Upper lobe of left lung (tissue), 4 donors: ENCODE results near the gene MAK.

ENCODE experiments used
- EP300 ChIP-seq, 4 donors: sonication (generic); formaldehyde crosslinking; IDR thresholded peaks; one replicate each; pipeline ENCODE4 v1.5.1; 2017; ENCODE audit warnings: antibody characterized with exemption in 4 of 4, control low read depth in 2 of 4
- TF ChIP-seq, protein P1 (sequence below), 6 experiments: fragments of 450-650 bp in 4 of 6; fragments of 200-600 bp in 2 of 6; sonication (generic) in 2 of 6; IDR thresholded peaks; one replicate each; pipeline ENCODE4 v1.5.1; 2016 to 2019; ENCODE audit warnings: antibody characterized with exemption in 6 of 6

- TF ChIP-seq, protein P1, sequence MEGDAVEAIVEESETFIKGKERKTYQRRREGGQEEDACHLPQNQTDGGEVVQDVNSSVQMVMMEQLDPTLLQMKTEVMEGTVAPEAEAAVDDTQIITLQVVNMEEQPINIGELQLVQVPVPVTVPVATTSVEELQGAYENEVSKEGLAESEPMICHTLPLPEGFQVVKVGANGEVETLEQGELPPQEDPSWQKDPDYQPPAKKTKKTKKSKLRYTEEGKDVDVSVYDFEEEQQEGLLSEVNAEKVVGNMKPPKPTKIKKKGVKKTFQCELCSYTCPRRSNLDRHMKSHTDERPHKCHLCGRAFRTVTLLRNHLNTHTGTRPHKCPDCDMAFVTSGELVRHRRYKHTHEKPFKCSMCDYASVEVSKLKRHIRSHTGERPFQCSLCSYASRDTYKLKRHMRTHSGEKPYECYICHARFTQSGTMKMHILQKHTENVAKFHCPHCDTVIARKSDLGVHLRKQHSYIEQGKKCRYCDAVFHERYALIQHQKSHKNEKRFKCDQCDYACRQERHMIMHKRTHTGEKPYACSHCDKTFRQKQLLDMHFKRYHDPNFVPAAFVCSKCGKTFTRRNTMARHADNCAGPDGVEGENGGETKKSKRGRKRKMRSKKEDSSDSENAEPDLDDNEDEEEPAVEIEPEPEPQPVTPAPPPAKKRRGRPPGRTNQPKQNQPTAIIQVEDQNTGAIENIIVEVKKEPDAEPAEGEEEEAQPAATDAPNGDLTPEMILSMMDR (IDR thresholded peaks at IDR 0.05), result no peak
- no peak for TF ChIP-seq EP300 (IDR thresholded peaks at IDR 0.05)
Measured at GRCh38 chr6:10862361-10862760, 24.0 kb upstream of the MAK start.
